GM10847 (cell line): ENCODE measurements around the gene KLHDC8A.

Experiments used
- POLR2A ChIP-seq: IDR thresholded peaks from 2 replicates; pipeline ENCODE4 v1.6.1; 2011; ENCODE audit not compliant: insufficient read length; ENCODE audit errors: extremely low read depth

The KLHDC8A gene

GRCh38 chr1:205373022-205373797 lies 16.5 kb upstream of the KLHDC8A start:
- TF ChIP-seq POLR2A, result no peak

DNA sequence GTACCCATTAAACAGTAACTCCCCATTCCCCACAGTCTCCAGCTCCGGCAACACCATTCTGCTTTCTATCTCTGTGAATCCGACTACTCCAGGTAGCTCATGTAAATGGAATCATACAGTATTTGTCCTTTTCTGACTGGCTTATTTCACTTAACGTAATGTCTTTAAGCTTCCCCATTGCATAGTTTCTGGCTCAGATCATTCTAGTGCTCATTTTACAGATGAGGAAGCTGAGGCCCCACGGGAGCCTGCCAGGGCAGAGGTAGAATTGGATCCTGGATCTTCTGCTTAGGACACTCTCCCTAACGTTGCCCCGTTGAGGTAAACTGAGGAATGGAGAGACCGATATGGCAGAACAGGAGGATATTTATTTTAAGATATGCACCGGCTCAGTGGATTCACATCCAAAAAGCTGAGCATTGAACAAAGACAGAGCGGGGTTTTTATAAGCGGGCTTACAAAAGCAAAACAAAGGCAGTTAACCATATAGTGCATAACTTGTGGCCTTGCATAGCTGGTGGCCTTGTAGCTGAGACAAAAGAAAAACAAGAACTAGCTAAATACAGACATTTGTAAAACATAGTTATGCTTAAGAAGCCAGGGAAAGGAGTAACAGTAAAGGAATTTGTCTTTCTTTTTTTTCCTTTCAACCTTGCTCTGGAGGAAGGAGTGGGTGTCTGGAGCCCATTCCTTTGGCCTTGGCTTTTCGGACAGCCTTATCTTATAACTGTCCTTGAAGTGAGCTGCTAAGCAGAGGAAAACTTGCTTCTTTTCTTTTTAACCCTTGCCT lies 15.3 kb upstream of the KLHDC8A start:
- TF ChIP-seq POLR2A, result no peak

- TF ChIP-seq POLR2A, result no peak
Observed at GRCh38 chr1:205370780-205371179, 14.1 kb upstream of the KLHDC8A start.

DNA sequence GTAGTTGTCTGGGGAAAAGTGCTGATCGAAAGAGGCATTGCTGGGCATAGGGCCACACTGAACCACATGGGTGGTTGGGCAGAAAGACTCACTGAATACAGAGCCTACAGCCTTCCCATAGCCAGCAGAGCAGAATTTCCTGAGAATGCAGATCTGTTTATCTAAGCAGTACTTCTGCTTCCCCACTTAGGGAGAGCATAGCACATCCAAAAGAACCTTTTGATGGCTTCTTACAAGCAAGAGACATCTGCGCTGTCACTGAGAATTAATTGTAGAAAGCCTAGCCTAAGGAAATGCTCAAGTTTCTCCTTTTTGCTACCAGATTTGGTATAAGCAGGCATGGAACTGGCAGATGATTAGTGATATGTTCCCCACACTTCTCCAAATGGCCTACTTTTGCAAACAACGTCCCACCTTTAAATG lies 13.0 kb upstream of the KLHDC8A start:
- TF ChIP-seq POLR2A, result no peak

GRCh38 chr1:205368478-205368877 lies 11.8 kb upstream of the KLHDC8A start:
- TF ChIP-seq POLR2A, result no peak

GRCh38 chr1:205365945-205366463 lies 9.3 kb upstream of the KLHDC8A start:
- TF ChIP-seq POLR2A, result no peak

- TF ChIP-seq POLR2A, result no peak
Observed at GRCh38 chr1:205360891-205361290, 4.2 kb upstream of the KLHDC8A start.

GRCh38 chr1:205359771-205360565 lies 3.2 kb upstream of the KLHDC8A start:
- no peak for TF ChIP-seq POLR2A

DNA sequence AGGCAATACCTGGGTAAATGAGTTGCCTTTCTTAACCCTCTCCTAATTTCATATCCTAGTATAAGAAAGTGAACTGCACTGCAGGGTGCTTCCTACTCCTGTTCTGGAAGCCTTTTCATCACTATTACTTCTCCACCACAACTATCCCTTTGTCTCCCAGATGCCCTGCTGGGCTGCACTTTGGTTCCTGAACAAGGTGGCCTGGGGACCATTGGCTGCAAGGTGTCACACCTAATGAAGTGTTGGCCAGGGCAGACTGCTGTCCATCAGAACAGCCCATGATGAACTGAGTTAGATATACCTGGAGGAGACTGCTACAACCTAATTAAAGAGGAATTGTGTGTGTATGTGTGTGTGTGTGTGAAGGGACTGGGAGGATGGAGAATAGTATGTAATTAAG lies 1.9 kb upstream of the KLHDC8A start:
- no peak for TF ChIP-seq POLR2A

GRCh38 chr1:205357567-205357966 lies 845 bp upstream of the KLHDC8A start:
- no peak for TF ChIP-seq POLR2A

DNA sequence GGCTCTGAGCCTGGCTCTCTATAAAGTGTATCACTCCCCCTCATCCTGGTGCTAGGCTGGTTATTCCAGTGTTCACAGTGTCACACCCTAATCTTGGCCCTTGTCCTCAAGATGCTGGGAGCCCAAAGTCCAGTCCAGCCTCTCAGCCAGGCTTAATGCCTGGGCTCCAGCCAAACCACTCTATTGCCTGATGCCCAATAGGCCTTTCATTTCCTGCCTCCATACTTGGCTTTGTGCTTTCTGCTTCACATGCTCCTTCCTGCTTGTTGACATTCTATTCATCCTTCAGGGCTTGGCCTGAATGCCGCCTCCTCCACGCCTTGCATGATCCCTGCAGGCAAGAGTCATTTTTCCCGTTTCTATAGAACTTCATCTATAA lies 1.7 kb downstream of the KLHDC8A start:
- no peak for TF ChIP-seq POLR2A

DNA sequence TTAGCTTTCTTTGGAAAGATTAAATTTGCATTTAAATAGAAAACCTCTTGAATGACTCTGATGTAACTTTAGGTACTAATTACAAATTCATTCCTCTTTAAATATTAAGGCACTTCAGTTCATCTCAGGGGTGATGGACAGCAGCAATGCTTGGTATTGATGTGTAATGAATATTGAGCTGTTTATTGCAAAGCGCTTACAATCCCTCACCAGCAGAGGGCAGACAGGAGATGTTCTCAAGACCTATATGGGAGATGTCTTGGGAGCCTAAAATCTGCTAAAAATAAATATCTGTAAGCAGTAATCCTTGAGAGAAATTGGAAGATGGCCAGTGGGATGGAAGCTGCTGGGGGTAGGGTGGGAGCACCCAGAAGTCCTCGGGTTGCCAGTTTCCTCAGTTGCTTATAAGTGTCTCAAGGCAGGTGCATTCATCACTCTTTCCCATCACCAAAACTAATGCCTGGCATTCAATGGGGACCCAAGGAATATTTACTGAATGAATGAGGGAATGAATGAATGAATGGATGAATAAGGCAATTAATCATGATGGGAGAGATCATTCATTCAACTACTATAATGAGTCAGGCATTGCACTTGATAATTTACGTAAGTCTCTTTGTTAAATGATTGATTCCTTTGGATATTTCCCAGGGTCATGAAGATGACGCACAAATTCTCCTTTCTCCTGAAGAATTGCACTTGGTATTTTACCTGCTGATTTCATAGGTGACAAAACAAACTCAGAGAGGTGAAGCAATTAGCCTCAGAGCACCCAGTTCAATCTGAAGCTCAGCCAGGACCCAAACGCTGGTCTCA lies 2.3 kb downstream of the KLHDC8A start:
- TF ChIP-seq POLR2A, result no peak

DNA sequence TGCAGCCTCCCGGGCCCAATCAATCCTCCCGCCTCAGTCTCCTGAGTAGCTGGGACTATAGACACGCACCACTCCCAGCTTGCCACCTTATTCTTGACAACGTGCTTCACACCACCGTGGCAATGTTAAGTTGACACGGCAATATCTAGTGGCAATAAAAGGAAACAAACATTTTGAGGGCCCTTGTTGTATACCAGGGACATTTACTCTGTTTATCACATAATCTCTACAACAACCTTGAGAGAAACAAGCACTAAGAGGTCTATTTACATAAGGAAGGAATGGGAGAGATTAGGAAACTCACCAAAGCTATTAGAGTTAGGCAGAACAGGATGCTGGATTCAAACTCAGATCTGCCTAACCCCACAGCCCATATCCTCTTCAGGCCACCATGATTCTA lies 3.1 kb downstream of the KLHDC8A start:
- no peak for TF ChIP-seq POLR2A

DNA sequence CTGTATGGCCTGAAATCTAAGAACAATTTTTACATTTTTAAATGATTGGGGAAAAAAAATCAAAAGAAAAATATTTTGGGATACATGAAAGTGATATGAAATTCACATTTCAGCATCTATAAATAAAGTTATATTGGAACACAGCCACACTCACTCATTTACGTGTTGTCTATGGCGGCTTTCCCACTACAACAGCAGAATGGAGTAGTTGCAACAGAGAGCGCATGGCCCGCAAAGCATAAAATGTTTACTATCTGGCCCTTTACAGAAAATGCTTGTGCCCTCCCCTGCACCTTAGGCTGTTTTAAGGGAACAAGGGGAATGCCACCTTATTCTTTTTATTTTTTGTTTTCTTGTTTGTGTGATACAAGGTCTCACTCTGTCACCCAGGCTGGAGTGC lies 3.5 kb downstream of the KLHDC8A start:
- TF ChIP-seq POLR2A, result no peak
